WERI-Rb-1 (cell line): Measurements from ENCODE around the gene ITGB4.
A peak's percentile ranks its signal among the peaks of the same experiment; 100 is the strongest.

Source experiments
- DNase-seq: peaks from one replicate; pipeline ENCODE4 v3.0.0-alpha.2; 2020
- H3K27ac ChIP-seq: fragments of 250-450 bp; sonication (Bioruptor Pico); 2 replicates; pipeline ENCODE4 v1.5.1; 2020; ENCODE audit warnings: mild to moderate bottlenecking, moderate library complexity
- H3K27me3 ChIP-seq: fragments of 250-450 bp; sonication (Bioruptor Pico); 2 replicates; pipeline ENCODE4 v1.5.1; 2021; ENCODE audit warnings: mild to moderate bottlenecking, low read depth, moderate library complexity; ENCODE audit not compliant: insufficient read depth, severe bottlenecking
- H3K36me3 ChIP-seq: fragments of 250-450 bp; sonication (Bioruptor Pico); 2 replicates; pipeline ENCODE4 v1.5.1; 2020; ENCODE audit warnings: mild to moderate bottlenecking, moderate library complexity
- H3K4me3 ChIP-seq: 2 replicates; pipeline ENCODE4 v1.5.1; 2011; ENCODE audit warnings: low read depth, mild to moderate bottlenecking, control low read depth, low read length
- H3K9me3 ChIP-seq: fragments of 250-450 bp; sonication (Bioruptor Pico); 2 replicates; pipeline ENCODE4 v1.5.1; 2021; ENCODE audit warnings: mild to moderate bottlenecking, moderate library complexity; ENCODE audit not compliant: severe bottlenecking
- CTCF ChIP-seq: IDR thresholded peaks from 2 replicates; pipeline ENCODE4 v1.5.1; 2011; ENCODE audit warnings: low read depth, mild to moderate bottlenecking, control low read depth, inconsistent platforms, low read length

ITGB4 gene

DNA sequence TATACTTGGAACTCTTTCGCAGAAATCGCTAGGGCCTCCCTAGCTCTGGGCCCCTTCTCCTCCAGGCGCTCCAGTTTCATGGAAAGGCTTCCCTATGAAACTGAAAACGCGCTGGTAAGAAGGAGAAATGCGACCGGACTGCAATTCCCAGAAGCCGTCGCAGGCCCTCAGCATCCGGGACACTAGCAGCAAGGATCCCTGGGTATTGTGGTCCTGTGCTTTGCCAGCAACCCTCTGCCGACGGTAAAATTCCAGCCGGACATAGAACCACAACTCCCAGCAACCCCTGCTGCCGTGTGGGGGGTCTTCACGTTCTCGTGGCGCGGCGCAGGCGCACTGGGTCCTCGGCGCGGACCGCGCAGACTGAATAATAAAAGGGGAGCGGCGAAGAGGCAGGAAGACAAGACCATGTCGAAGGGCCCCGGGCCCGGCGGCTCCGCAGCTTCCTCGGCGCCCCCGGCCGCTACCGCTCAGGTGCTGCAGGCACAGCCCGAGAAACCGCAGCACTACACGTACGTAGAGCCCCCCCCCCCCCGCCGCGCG lies 63.3 kb downstream of the ITGB4 start, which contains the start of gene UNK:
UNK (plus strand) TSS at position 334 of the 543 bp plus-strand sequence; CDS start at position 409, 75 bp downstream.
- H3K27me3 ChIP-seq: no peaks in the 10 kb centered on the region
- TF ChIP-seq CTCF: no peak
- no peaks in the 10 kb centered on the region for H3K9me3 ChIP-seq
- H3K4me3 ChIP-seq: peak within 1 kb of the TSS; percentile 43
- H3K36me3 ChIP-seq: peaks cover 24% of the 10 kb centered on the region
- H3K27ac ChIP-seq: peak within 1 kb of the TSS; percentile 100
- peak; percentile 100 for DNase-seq

GRCh38 chr17:75785016-75785890 lies 64.0 kb downstream of the ITGB4 start:
- Histone ChIP-seq H3K27me3 (no peaks in the 10 kb centered on the region), H3K9me3 (no peaks in the 10 kb centered on the region), H3K36me3 (peaks cover 26% of the 10 kb centered on the region), H3K27ac (peak overlapping the region; percentile 100), H3K4me3 (peak overlapping the region; percentile 43)
- no peak for TF ChIP-seq CTCF
- DNase-seq: peak; percentile 96

GRCh38 chr17:75791254-75791653 lies 70.0 kb downstream of the ITGB4 start:
- Histone ChIP-seq H3K4me3 (no peak overlapping the region), H3K27me3 (no peaks in the 10 kb centered on the region), H3K27ac (no peak overlapping the region), H3K36me3 (peaks cover 58% of the 10 kb centered on the region), H3K9me3 (no peaks in the 10 kb centered on the region)
- TF ChIP-seq CTCF: no peak
- no peak for DNase-seq

DNA sequence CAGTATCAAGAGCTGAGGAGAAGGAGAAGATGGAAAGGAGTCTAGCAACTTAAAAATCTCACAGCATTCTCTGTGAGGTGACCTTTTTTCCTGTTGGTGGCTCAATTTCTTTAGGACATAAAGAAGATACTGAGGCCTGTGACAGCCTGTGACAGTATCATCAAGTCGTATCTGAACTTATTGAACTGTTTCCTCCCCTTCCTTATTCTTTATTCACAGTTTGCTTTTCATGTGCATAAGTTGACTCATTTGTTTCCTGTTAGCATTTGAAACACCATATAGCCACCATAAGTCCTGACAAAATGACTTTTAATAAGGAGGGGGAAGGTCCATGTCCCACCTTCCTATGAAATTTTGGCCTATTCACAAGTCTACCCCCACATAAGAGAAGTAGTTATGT lies 72.2 kb downstream of the ITGB4 start:
- no peak overlapping the region for H3K4me3 ChIP-seq
- TF ChIP-seq CTCF: no peak
- H3K27ac ChIP-seq: no peak overlapping the region
- peaks cover 68% of the 10 kb centered on the region for H3K36me3 ChIP-seq
- no peaks in the 10 kb centered on the region for H3K9me3 ChIP-seq
- no peaks in the 10 kb centered on the region for H3K27me3 ChIP-seq
- DNase-seq: no peak

DNA sequence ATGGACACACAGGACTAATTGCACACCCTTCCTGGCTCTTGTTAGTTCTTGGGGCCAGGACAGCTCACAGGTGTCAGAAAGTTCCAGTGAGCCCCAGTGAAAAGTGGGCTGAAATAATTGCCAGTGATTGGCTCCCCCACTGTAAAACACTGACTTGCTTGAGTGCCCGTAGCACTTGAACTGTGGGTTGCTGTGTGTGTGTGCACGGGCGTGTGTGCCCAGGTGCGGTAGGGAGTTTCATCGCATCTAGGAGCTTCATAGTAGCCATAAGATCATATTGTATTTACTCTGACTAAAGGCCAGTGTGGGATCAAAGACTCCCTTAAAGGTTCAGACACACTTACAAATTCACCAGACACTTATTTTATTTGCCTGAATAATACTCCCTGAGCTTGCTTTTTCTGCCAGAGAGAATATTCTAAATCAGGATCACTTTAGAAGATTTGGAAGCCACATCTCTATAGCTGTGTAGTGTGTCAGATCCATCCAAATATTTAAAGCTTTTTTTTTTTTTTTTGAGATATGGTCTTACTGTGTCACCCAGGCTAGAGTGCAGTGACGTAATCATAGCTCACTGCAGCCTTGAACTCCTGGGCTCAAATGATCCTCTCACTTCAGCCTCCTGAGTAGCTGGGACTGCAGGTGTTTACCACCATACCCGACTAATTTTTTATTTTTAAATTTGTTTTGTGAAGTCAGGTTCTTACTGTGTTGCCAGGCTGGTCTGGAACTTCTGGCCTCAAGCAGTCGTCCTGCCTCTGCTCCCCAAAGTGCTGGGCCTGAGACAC lies 74.8 kb downstream of the ITGB4 start:
- H3K27me3 ChIP-seq: no peaks in the 10 kb centered on the region
- H3K9me3 ChIP-seq: no peaks in the 10 kb centered on the region
- no peak for DNase-seq
- H3K36me3 ChIP-seq: peaks cover 76% of the 10 kb centered on the region
- H3K27ac ChIP-seq: no peak overlapping the region
- no peak overlapping the region for H3K4me3 ChIP-seq
- no peak for TF ChIP-seq CTCF
